Measurements from ENCODE around the gene EIF3L. TPM values are rescaled to one million over a fixed set of nuclear protein-coding genes. Genes with fewer than 3 reads are reported as not detected.

EIF3L gene
- total RNA-seq, 1 experiment from 2014 or later, result 402 TPM

DNA sequence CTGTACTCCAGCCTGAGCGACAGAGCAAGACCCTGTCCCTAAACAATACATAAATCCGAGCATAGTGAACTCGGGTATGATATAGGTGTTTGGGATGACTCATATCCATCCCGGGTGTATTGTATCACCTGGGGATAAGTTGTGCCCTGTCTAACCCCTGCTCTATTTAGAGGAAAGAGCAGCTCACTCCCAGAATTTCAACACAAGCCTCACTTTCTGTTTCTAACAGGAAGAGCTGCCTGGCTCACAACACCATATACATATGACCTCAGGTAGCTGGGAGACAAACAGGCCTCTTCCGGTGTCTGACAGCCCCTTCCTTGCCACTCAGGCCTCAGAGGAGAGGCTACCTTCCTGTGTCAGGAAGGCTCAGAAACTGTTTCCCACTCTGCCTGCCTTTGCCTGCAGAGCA, 47.0 kb downstream of the EIF3L start:
- CTCF ChIA-PET, result interaction anchor here (0.7 to 3.2 kb wide), 7 partner anchors 9 to 81 kb away, joined by 3 to 14 read pairs (median 5); partner anchors contain the start of genes ANKRD54, C22orf23, MICALL1 and POLR2F
- intact Hi-C loops (cut with micrococcal nuclease; ENCODE audit: unreplicated experiment), result loop anchor here (5.0 kb wide), 1 partner anchor 36 kb away; no protein-coding TSS in a partner anchor
- TF ChIP-seq CTCF (IDR thresholded peaks at IDR 0.05; ENCODE audit: unreplicated experiment), result no peak
- H3K9me3 Mint-ChIP-seq (ENCODE audit: low read depth, unreplicated experiment), result no peaks in the 10 kb centered on the region
- peak; percentile 54 for DNase-seq
- H3K36me3 Mint-ChIP-seq (ENCODE audit: insufficient read depth, unreplicated experiment), result peaks cover 51% of the 10 kb centered on the region
- H3K4me3 Mint-ChIP-seq (ENCODE audit: low read depth, unreplicated experiment), result no peak overlapping the region
- H3K4me1 Mint-ChIP-seq (ENCODE audit: low read depth, unreplicated experiment), result peaks cover 65% of the 10 kb centered on the region
- peak overlapping the region; percentile 71 for H3K27ac Mint-ChIP-seq (ENCODE audit: unreplicated experiment)
- no TSS peak for BruUV-seq (replicated peaks)
- H3K27me3 Mint-ChIP-seq (ENCODE audit: unreplicated experiment), result no peaks in the 10 kb centered on the region

DNA sequence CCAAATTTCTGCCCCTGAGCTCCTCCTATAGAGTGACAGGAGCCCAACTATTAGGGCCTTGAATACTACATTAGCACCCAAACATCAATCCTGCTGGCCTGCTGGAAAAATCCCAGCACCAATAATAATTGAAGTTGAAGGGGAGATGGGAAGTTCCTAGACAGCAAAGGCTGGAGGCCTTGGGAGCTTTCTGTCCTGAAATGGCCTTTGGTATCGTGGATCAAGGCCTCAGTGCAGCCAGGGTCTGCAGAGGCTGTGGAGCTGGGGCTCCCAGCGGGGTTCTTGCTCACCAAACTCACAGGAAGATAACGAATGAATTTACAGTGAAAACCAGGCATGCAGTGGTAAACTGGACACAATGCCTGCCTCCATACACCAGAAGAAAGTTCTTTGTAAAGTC, 47.7 kb downstream of the EIF3L start:
- peaks cover 46% of the 10 kb centered on the region for H3K36me3 Mint-ChIP-seq (ENCODE audit: insufficient read depth, unreplicated experiment)
- TF ChIP-seq CTCF (IDR thresholded peaks at IDR 0.05; ENCODE audit: unreplicated experiment), result no peak
- DNase-seq, result no peak
- BruUV-seq (replicated peaks), result no TSS peak
- intact Hi-C loops (cut with micrococcal nuclease; ENCODE audit: unreplicated experiment), result loop anchor here (5.0 kb wide), 1 partner anchor 35 kb away; no protein-coding TSS in a partner anchor
- peaks cover 73% of the 10 kb centered on the region for H3K4me1 Mint-ChIP-seq (ENCODE audit: low read depth, unreplicated experiment)
- H3K4me3 Mint-ChIP-seq (ENCODE audit: low read depth, unreplicated experiment), result no peak overlapping the region
- H3K27ac Mint-ChIP-seq (ENCODE audit: unreplicated experiment), result peak overlapping the region; percentile 71
- H3K27me3 Mint-ChIP-seq (ENCODE audit: unreplicated experiment), result no peaks in the 10 kb centered on the region
- H3K9me3 Mint-ChIP-seq (ENCODE audit: low read depth, unreplicated experiment), result no peaks in the 10 kb centered on the region
- CTCF ChIA-PET, result interaction anchor here (0.9 to 3.2 kb wide), 5 partner anchors 9 to 57 kb away, joined by 3 to 14 read pairs (median 10); partner anchors contain the start of genes C22orf23, MICALL1 and POLR2F

DNA sequence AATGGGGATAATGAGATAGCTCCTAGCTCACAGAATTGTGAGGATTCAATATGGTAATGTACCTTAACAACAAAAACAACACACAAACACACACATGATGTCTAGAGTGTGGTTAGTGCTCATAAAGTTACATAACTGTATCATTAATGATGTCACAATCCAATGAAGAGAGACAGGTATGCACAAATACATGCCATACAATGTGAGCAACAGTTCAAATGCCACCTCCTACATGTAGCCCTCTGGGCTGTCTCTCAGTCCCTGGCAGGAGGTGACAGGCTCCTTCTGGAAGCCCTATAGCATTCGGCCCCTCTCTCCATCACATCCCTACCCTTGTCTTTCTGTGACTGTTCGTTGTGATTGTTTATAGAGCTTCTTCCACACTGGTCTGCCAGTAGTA, 48.6 kb downstream of the EIF3L start:
- no peak overlapping the region for H3K4me3 Mint-ChIP-seq (ENCODE audit: low read depth, unreplicated experiment)
- TF ChIP-seq CTCF (IDR thresholded peaks at IDR 0.05; ENCODE audit: unreplicated experiment), result no peak

GRCh38 chr22:37898441-37899181, 49.4 kb downstream of the EIF3L start:
- H3K4me1 Mint-ChIP-seq (ENCODE audit: low read depth, unreplicated experiment), result peaks cover 65% of the 10 kb centered on the region
- no peak overlapping the region for H3K4me3 Mint-ChIP-seq (ENCODE audit: low read depth, unreplicated experiment)
- peaks cover 39% of the 10 kb centered on the region for H3K36me3 Mint-ChIP-seq (ENCODE audit: insufficient read depth, unreplicated experiment)
- H3K27me3 Mint-ChIP-seq (ENCODE audit: unreplicated experiment), result no peaks in the 10 kb centered on the region
- intact Hi-C loops (cut with micrococcal nuclease; ENCODE audit: unreplicated experiment), result loop anchor here (5.0 kb wide), 1 partner anchor 34 kb away; no protein-coding TSS in a partner anchor
- no peak for TF ChIP-seq CTCF (IDR thresholded peaks at IDR 0.05; ENCODE audit: unreplicated experiment)
- DNase-seq, result peak; percentile 94
- H3K27ac Mint-ChIP-seq (ENCODE audit: unreplicated experiment), result peak overlapping the region; percentile 83
- no TSS peak for BruUV-seq (replicated peaks)
- CTCF ChIA-PET, result interaction anchor here (0.6 to 1.6 kb wide), 4 partner anchors 11 to 57 kb away, joined by 3 to 6 read pairs (median 4); no protein-coding TSS in a partner anchor
- no peaks in the 10 kb centered on the region for H3K9me3 Mint-ChIP-seq (ENCODE audit: low read depth, unreplicated experiment)

More for the DNA sequence above, 48.6 kb downstream of the EIF3L start:
- Mint-ChIP-seq H3K4me1 (ENCODE audit: low read depth, unreplicated experiment) (peaks cover 73% of the 10 kb centered on the region), H3K27ac (ENCODE audit: unreplicated experiment) (peak overlapping the region; percentile 83), H3K36me3 (ENCODE audit: insufficient read depth, unreplicated experiment) (peaks cover 42% of the 10 kb centered on the region), H3K9me3 (ENCODE audit: low read depth, unreplicated experiment) (no peaks in the 10 kb centered on the region), H3K27me3 (ENCODE audit: unreplicated experiment) (no peaks in the 10 kb centered on the region)
- no TSS peak for BruUV-seq (replicated peaks)
- intact Hi-C loops (cut with micrococcal nuclease; ENCODE audit: unreplicated experiment), result loop anchor here (5.0 kb wide), 1 partner anchor 34 kb away; no protein-coding TSS in a partner anchor
- CTCF ChIA-PET, result interaction anchor here (1.5 to 1.6 kb wide), 2 partner anchors 10 to 23 kb away, joined by 4 to 6 read pairs; no protein-coding TSS in a partner anchor
- no peak for DNase-seq

Data from Calu3 (cell line).